HG03280 (cell line): Measurements from ENCODE around the gene WFS1.

ENCODE experiments used
- ATAC-seq: cut with Tn5 transposase; IDR thresholded peaks from one replicate; pipeline ENCODE4 v1.9.1; 2021; ENCODE audit warnings: mild to moderate bottlenecking, moderate library complexity; ENCODE audit not compliant: unreplicated experiment

Gene WFS1

GRCh38 chr4:6296026-6296425 lies 26.4 kb downstream of the WFS1 start:
- ATAC-seq = no peak

DNA sequence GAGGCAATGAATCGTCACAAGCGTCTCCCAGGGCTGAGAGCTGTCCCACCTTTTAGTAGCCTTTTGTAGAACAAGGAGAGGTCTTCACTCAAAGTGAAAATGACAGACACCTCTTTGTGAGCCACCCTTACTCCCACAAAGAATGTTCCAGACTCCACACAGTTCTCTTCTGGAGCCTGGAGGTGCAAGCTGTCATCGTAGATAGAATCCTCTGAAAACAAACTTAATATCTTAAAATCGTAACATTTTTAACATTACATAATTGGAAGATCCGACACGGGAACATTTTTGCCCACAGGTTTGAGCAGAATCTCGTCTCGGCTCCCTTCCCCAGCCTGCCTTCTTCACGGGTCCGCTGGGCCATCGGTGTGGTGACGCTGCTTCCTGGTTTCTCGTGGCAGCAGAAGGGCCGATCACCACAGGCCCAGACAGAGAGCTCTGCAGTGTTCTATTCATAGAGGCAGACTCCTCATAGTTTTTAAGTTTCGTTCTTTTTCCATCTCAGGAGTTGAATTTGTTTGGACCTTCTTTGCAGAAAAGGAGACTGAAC lies 27.7 kb downstream of the WFS1 start:
- no peak for ATAC-seq

DNA sequence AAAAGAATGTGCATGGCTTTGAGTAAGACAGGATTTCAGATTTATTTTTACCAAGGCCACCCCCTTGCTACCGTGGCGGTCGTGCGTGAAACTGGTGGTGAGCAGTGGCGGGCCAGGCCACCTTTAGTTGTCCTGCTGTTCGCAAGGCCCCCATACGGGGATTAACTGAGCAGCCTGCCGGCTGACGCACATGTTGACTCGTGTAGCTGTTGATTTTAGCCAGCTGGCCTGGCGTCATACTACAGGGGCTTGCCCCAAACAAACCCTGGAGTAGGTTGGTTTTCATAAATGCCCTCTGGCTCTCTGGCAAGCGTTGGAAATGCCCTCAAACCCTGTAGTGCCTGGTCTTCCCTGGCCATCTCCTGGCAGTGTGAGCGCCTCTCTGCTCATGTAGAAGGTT lies 28.4 kb downstream of the WFS1 start:
- ATAC-seq = no peak

- ATAC-seq = no peak
Measured at GRCh38 chr4:6298852-6299251, 29.2 kb downstream of the WFS1 start.

- ATAC-seq = no peak
Measured at GRCh38 chr4:6299875-6300274, 30.2 kb downstream of the WFS1 start.

DNA sequence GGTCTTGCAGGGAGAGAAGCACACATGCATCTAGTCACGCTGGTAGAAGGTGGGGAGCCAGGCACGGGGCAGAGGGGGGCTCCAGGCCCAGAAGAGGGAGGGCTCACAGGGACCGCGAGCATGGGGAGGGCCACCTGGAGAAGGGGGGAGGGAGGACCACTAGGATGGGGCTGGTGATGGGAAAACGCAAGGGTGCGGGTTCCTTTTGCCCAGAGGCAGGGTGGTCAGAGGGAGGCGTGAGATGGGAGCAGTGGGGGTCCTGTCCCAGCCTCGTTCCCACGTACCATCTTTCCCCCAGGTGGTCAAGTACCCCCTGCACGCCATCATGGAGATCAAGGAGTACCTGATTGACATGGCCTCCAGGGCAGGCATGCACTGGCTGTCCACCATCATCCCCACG lies 30.7 kb downstream of the WFS1 start:
- no peak for ATAC-seq

GRCh38 chr4:6301051-6301731 lies 31.5 kb downstream of the WFS1 start:
- ATAC-seq = no peak

DNA sequence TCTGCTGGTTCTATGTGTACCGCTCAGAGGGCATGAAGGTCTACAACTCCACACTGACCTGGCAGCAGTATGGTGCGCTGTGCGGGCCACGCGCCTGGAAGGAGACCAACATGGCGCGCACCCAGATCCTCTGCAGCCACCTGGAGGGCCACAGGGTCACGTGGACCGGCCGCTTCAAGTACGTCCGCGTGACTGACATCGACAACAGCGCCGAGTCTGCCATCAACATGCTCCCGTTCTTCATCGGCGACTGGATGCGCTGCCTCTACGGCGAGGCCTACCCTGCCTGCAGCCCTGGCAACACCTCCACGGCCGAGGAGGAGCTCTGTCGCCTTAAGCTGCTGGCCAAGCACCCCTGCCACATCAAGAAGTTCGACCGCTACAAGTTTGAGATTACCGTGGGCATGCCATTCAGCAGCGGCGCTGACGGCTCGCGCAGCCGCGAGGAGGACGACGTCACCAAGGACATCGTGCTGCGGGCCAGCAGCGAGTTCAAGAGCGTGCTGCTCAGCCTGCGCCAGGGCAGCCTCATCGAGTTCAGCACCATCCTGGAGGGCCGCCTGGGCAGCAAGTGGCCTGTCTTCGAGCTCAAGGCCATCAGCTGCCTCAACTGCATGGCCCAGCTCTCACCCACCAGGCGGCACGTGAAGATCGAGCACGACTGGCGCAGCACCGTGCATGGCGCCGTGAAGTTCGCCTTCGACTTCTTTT lies 32.2 kb downstream of the WFS1 start:
- ATAC-seq = no peak

- no peak for ATAC-seq
Measured at GRCh38 chr4:6302869-6303268, 33.2 kb downstream of the WFS1 start.

GRCh38 chr4:6303943-6304342 lies 34.3 kb downstream of the WFS1 start:
- no peak for ATAC-seq

GRCh38 chr4:6306299-6306698 lies 36.6 kb downstream of the WFS1 start:
- no peak for ATAC-seq

DNA sequence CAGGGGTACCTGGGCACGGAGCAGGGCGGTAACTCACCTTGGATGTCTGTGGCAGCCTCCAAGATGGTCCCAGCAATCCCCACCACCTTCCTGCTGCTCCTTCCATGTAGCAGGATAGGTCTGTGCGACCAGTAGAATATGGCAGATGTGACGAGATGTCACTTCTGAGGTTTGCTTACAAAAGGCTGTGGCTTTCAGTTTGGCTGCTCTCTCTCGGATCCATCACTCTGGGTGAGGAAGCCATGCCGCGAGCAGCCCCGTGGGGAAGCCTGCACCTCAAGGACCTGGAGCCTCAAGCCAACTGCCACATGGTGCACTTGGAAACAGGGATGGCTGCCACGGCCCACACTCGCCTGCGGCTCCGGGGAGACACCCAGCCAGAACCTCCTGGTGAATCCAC lies 37.6 kb downstream of the WFS1 start:
- no peak for ATAC-seq

DNA sequence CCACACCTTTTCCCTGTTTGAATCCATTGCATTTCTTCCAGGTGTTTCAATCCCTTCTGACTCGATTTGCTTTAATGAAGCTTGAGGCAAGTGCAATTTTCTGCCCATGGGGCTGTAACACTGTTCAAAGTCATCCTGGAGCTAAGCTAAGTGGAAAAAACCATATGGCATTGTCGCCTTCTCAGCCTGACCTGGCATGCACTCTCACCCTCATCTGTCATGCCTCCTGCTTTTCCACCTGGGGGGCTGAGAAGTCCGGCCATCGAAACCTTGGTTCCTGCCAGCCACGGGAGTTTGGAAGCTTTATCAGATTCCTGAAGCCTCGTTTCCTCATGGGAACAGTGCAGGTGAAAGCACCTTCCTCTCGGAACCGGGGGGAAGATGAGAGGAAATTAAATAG lies 38.2 kb downstream of the WFS1 start:
- no peak for ATAC-seq

GRCh38 chr4:6308899-6309643 lies 39.4 kb downstream of the WFS1 start:
- no peak for ATAC-seq

GRCh38 chr4:6309777-6310176 lies 40.1 kb downstream of the WFS1 start:
- no peak for ATAC-seq

GRCh38 chr4:6313216-6313615 lies 43.6 kb downstream of the WFS1 start:
- no peak for ATAC-seq

GRCh38 chr4:6316461-6317003 lies 46.9 kb downstream of the WFS1 start:
- no peak for ATAC-seq

- ATAC-seq = no peak
Measured at GRCh38 chr4:6318206-6318605, 48.6 kb downstream of the WFS1 start.

GRCh38 chr4:6319530-6320150 lies 50.0 kb downstream of the WFS1 start:
- no peak for ATAC-seq

DNA sequence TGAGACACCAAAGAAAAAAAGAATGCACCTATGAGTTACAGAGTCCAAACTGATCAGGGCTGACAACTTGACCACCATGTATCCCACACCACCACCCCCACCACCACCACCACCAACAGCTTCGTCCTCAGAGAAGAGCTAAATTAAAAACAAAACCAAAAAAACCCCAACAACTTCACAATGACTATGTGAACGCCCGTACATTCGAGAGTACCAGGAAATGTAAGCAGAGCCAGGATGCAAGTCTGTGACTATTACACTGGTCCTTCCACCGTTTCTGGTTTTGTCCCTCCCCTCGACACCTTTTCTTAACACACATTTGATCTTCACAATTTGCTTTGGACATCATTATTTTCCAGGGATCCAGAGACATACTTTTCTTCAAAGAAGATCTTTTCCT lies 51.0 kb downstream of the WFS1 start:
- no peak for ATAC-seq

DNA sequence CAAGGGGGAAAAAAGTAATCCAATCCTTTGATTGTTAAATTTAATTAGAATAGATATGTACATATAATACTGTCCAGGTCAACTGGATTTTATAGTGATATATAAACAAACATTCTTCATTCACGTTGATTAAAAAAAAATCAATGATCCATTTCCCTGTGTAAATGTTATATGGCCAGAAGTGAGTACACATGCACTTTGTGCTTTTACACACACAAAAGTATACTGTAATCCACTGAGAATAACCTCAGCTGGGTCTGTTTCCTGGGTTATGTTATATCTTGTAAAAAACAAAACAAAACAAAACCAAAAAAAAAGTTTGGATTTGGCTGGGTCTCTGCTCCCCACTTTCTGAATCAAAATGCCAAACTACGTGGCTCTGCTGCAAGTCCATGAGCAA lies 51.7 kb downstream of the WFS1 start:
- no peak for ATAC-seq
